GM12878 (cell line): ENCODE measurements around the gene CCDC6.

Experiments used
- EP300 ChIP-seq, 2 experiments: fragments of 150-350 bp in 1 of 2; IDR thresholded peaks; 2 replicates each; pipeline ENCODE4 v1.6.1; 2011 to 2012; ENCODE audit warnings: low read depth in 2 of 2, low read length in 2 of 2, borderline replicate concordance in 1 of 2, improper control_type of control experiment in 1 of 2, inconsistent platforms in 1 of 2; ENCODE audit not compliant: control insufficient read depth in 1 of 2
- HDAC2 ChIP-seq: fragments of 200-600 bp; sonication (generic); IDR thresholded peaks from 2 replicates; pipeline ENCODE4 v1.6.1; 2017
- POLR2AphosphoS5 ChIP-seq: IDR thresholded peaks from 2 replicates; pipeline ENCODE4 v1.6.1; 2011; ENCODE audit warnings: mild to moderate bottlenecking, low read length, inconsistent platforms
- RAD21 ChIP-seq: IDR thresholded peaks from 2 replicates; pipeline ENCODE4 v1.6.1; 2011; ENCODE audit warnings: mild to moderate bottlenecking, low read depth, low read length, moderate library complexity; ENCODE audit not compliant: insufficient read depth
- TF ChIP-seq, protein P1 (sequence below), 3 experiments: IDR thresholded peaks in 2 of 3; conservative IDR thresholded peaks in 1 of 3; 2 replicates each; pipeline ENCODE4 v1.5.1; 2011; ENCODE audit warnings: low read depth in 3 of 3, low read length in 3 of 3, mild to moderate bottlenecking in 3 of 3, control low read depth in 2 of 3, moderate library complexity in 2 of 3, inconsistent platforms in 1 of 3, mixed read lengths in 1 of 3; ENCODE audit not compliant: control insufficient read depth in 2 of 3, insufficient read depth in 1 of 3; ENCODE audit errors: extremely low read depth in 1 of 3
- TF ChIP-seq, protein P2 (sequence below): IDR thresholded peaks from 2 replicates; pipeline ENCODE4 v1.6.1; 2012; ENCODE audit warnings: low read length, inconsistent platforms
- TF ChIP-seq, protein P3 (sequence below): IDR thresholded peaks from 2 replicates; pipeline ENCODE4 v1.6.1; 2012; ENCODE audit warnings: low read depth, low read length, improper control_type of control experiment

DNA sequence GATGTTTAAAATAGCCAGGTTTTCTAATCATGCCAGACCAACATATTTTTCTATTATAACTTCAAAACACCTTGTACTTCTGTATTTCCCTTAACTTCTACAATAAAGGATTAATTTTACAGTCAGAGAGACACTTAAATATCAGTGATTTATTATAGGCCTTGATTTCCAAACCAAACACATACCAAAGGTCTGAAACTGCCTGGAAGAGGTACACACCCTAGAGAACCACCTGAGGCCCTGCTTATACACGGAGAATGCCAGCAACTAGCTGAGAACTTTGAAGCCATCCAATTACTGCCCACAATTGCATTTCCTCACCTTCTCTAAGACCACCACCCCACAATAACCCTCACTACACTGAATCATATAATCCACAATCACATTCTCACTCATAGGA lies 4.9 kb downstream of the CCDC6 start:
- no peak for TF ChIP-seq EP300 (IDR thresholded peaks at IDR 0.05; ENCODE audit: borderline replicate concordance in 1 of 2, control insufficient read depth in 1 of 2, low read depth in 2 of 2, low read length in 2 of 2)
- TF ChIP-seq, protein P1, sequence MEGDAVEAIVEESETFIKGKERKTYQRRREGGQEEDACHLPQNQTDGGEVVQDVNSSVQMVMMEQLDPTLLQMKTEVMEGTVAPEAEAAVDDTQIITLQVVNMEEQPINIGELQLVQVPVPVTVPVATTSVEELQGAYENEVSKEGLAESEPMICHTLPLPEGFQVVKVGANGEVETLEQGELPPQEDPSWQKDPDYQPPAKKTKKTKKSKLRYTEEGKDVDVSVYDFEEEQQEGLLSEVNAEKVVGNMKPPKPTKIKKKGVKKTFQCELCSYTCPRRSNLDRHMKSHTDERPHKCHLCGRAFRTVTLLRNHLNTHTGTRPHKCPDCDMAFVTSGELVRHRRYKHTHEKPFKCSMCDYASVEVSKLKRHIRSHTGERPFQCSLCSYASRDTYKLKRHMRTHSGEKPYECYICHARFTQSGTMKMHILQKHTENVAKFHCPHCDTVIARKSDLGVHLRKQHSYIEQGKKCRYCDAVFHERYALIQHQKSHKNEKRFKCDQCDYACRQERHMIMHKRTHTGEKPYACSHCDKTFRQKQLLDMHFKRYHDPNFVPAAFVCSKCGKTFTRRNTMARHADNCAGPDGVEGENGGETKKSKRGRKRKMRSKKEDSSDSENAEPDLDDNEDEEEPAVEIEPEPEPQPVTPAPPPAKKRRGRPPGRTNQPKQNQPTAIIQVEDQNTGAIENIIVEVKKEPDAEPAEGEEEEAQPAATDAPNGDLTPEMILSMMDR (IDR thresholded peaks at IDR 0.05 in 2 of 3, conservative IDR thresholded peaks at IDR 0.05 in 1 of 3; ENCODE audit: control insufficient read depth in 2 of 3, extremely low read depth in 1 of 3, insufficient read depth in 1 of 3, low read depth in 3 of 3, low read length in 3 of 3) = no peak
- no peak for TF ChIP-seq HDAC2
- TF ChIP-seq POLR2AphosphoS5 = no peak
- no peak for TF ChIP-seq RAD21
- TF ChIP-seq, protein P2, sequence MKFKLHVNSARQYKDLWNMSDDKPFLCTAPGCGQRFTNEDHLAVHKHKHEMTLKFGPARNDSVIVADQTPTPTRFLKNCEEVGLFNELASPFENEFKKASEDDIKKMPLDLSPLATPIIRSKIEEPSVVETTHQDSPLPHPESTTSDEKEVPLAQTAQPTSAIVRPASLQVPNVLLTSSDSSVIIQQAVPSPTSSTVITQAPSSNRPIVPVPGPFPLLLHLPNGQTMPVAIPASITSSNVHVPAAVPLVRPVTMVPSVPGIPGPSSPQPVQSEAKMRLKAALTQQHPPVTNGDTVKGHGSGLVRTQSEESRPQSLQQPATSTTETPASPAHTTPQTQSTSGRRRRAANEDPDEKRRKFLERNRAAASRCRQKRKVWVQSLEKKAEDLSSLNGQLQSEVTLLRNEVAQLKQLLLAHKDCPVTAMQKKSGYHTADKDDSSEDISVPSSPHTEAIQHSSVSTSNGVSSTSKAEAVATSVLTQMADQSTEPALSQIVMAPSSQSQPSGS = no peak
- TF ChIP-seq, protein P3, sequence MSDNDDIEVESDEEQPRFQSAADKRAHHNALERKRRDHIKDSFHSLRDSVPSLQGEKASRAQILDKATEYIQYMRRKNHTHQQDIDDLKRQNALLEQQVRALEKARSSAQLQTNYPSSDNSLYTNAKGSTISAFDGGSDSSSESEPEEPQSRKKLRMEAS = no peak
